Fibroblast of skin of back (primary cell): ENCODE measurements around the gene SHCBP1.

Source experiments
- DNase-seq: peaks from one replicate; pipeline ENCODE4 v3.0.0-alpha.2; 2013

SHCBP1 gene

GRCh38 chr16:46614006-46614405, 7.2 kb downstream of the SHCBP1 start:
- no peak for DNase-seq

GRCh38 chr16:46613352-46613751, 7.8 kb downstream of the SHCBP1 start:
- DNase-seq, result no peak

- DNase-seq, result no peak
Observed at GRCh38 chr16:46612121-46612520, 9.1 kb downstream of the SHCBP1 start.

GRCh38 chr16:46607529-46607928, 13.7 kb downstream of the SHCBP1 start:
- peak; percentile 60 for DNase-seq

GRCh38 chr16:46606231-46606630, 14.9 kb downstream of the SHCBP1 start:
- DNase-seq, result no peak

- DNase-seq, result no peak
Observed at GRCh38 chr16:46591257-46591656, 29.9 kb downstream of the SHCBP1 start.

GRCh38 chr16:46586011-46586577, 35.1 kb downstream of the SHCBP1 start:
- DNase-seq, result no peak

GRCh38 chr16:46583036-46583435, 38.1 kb downstream of the SHCBP1 start:
- no peak for DNase-seq

GRCh38 chr16:46582313-46582712, 38.9 kb downstream of the SHCBP1 start:
- no peak for DNase-seq

- DNase-seq, result no peak
Observed at GRCh38 chr16:46577988-46578579, 43.1 kb downstream of the SHCBP1 start.

- no peak for DNase-seq
Observed at GRCh38 chr16:46573834-46574159, 47.4 kb downstream of the SHCBP1 start.

- DNase-seq, result peak; percentile 78
Observed at GRCh38 chr16:46573008-46573833, 48.0 kb downstream of the SHCBP1 start.

- DNase-seq, result no peak
Observed at GRCh38 chr16:46569231-46569735, 51.9 kb downstream of the SHCBP1 start.

- no peak for DNase-seq
Observed at GRCh38 chr16:46568472-46569230, 52.5 kb downstream of the SHCBP1 start.

GRCh38 chr16:46562979-46563378, 58.2 kb downstream of the SHCBP1 start:
- DNase-seq, result no peak

GRCh38 chr16:46558018-46558417, 63.2 kb downstream of the SHCBP1 start:
- peak; percentile 38 for DNase-seq

GRCh38 chr16:46555951-46556350, 65.2 kb downstream of the SHCBP1 start:
- peak; percentile 71 for DNase-seq

GRCh38 chr16:46554435-46554834, 66.7 kb downstream of the SHCBP1 start:
- peak; percentile 74 for DNase-seq

GRCh38 chr16:46549477-46549876, 71.7 kb downstream of the SHCBP1 start:
- DNase-seq, result no peak
